Measurements from ENCODE around the gene VPS13D. TPM values are rescaled to one million over a fixed set of nuclear protein-coding genes. Genes with fewer than 3 reads are reported as not detected.

Gene VPS13D
- total RNA-seq, 1 experiment from 2014 or later: 20.2 TPM

- no peak for TF ChIP-seq CTCF (conservative IDR thresholded peaks at IDR 0.05)
- no peak for DNase-seq
- no peak overlapping the region for H3T11ph ChIP-seq (ENCODE audit: low read length)
- H3K9ac ChIP-seq (ENCODE audit: extremely low read depth, insufficient read length, low read length): no peak overlapping the region
- no peak overlapping the region for H2AFZ ChIP-seq (ENCODE audit: low read length)
- no peak overlapping the region for H3K14ac ChIP-seq (ENCODE audit: insufficient read depth, low read length)
- no peak overlapping the region for H2BK120ac ChIP-seq (ENCODE audit: low read depth, low read length, poor library complexity, severe bottlenecking)
- no peak overlapping the region for H2BK5ac ChIP-seq (ENCODE audit: insufficient read length, low read length)
- no peak overlapping the region for H2BK20ac ChIP-seq (ENCODE audit: low read depth, low read length, poor library complexity, severe bottlenecking)
- no peak overlapping the region for H2BK12ac ChIP-seq (ENCODE audit: insufficient read length, low read depth, low read length)
- WGBS (ENCODE audit: extremely low coverage, insufficient read length, low lambda C conversion rate): no CpG with 5 or more reads among the region's 17 CpGs
- no peak overlapping the region for H3K23ac ChIP-seq (ENCODE audit: insufficient read length, low read depth, low read length)
- H3K4ac ChIP-seq (ENCODE audit: low read depth, low read length): no peak overlapping the region
- Mint-ChIP-seq H3K27ac (no peak overlapping the region), H3K36me3 (ENCODE audit: insufficient read depth in 1 of 3, low read depth in 3 of 3) (no peaks in the 10 kb centered on the region; a peak in 1 of 7 replicates), H3K9me3 (no peaks in the 10 kb centered on the region), H3K4me1 (peaks cover 7 to 34% of the 10 kb centered on the region in 2 experiments), H3K27me3 (ENCODE audit: low read depth) (no peaks in the 10 kb centered on the region; the same call in 1 of the 2 replicates), H3K4me3 (peak overlapping the region in 1 of 2 experiments; percentile 17; a peak in 2 of 5 replicates)
- H3K4me1 ChIP-seq (ENCODE audit: insufficient read depth, low read length): no peaks in the 10 kb centered on the region; the same call in 1 of the 2 replicates
- H3K27me3 ChIP-seq (ENCODE audit: insufficient read depth, low read length): no peaks in the 10 kb centered on the region
- H4K20me1 ChIP-seq (ENCODE audit: control insufficient read depth, insufficient read depth, insufficient read length): no peaks in the 10 kb centered on the region
- H3K9me3 ChIP-seq (ENCODE audit: control insufficient read depth, low read depth, low read length): no peaks in the 10 kb centered on the region
- H2AK5ac ChIP-seq (ENCODE audit: insufficient read length, low read length): no peak overlapping the region
- H3K4me2 ChIP-seq (ENCODE audit: insufficient read depth, insufficient read length, low read length): no peak overlapping the region
- H3K23me2 ChIP-seq (ENCODE audit: insufficient read length, low read depth, low read length, poor library complexity, severe bottlenecking): no peaks in the 10 kb centered on the region
- H4K5ac ChIP-seq (ENCODE audit: insufficient read length, low read depth, low read length): no peak overlapping the region
- H3K79me2 ChIP-seq (ENCODE audit: insufficient read depth, low read length): no peaks in the 10 kb centered on the region
- no peak overlapping the region for H4K8ac ChIP-seq (replicated peaks; ENCODE audit: insufficient read length, low read depth, low read length)
- no peak overlapping the region for H3K18ac ChIP-seq (ENCODE audit: insufficient read length, low read depth, low read length)
- H4K91ac ChIP-seq (ENCODE audit: insufficient read length, low read depth, low read length): no peak overlapping the region
- no peak overlapping the region for H2BK15ac ChIP-seq (ENCODE audit: low read depth, low read length)
- H3K79me1 ChIP-seq (ENCODE audit: insufficient read depth, low read depth, low read length, poor library complexity, severe bottlenecking): no peaks in the 10 kb centered on the region
- H3K27ac ChIP-seq (ENCODE audit: insufficient read length, low read depth, low read length): no peak overlapping the region
- H3K56ac ChIP-seq (ENCODE audit: insufficient read length, low read depth, low read length): no peak overlapping the region
These were observed 310.9 kb downstream of the VPS13D start for GRCh38 chr1:12540580-12541273.

Data from H9 (cell line).